Neuron (in vitro differentiated cells): Measurements from ENCODE around the gene SORBS1.

Source experiments
- H2AFZ ChIP-seq: one replicate; pipeline ENCODE4 v1.6.1; 2013; ENCODE audit warnings: low read depth, mild to moderate bottlenecking, inconsistent platforms, low read length, moderate library complexity
- H3K27me3 ChIP-seq: one replicate; pipeline ENCODE4 v1.6.1; 2013; ENCODE audit warnings: low read length; ENCODE audit not compliant: insufficient read depth
- H3K36me3 ChIP-seq: one replicate; pipeline ENCODE4 v1.6.1; 2013; ENCODE audit warnings: low read length; ENCODE audit not compliant: insufficient read depth
- H3K4me1 ChIP-seq: one replicate; pipeline ENCODE4 v1.6.1; 2013; ENCODE audit warnings: low read length; ENCODE audit not compliant: insufficient read depth
- H3K4me3 ChIP-seq: 2 replicates; pipeline ENCODE4 v1.5.1; 2013; ENCODE audit warnings: mild to moderate bottlenecking, low read length, moderate library complexity
- H3K9me3 ChIP-seq: one replicate; pipeline ENCODE4 v1.6.1; 2013; ENCODE audit warnings: low read length

Gene SORBS1

GRCh38 chr10:95447685-95448084, 113.5 kb downstream of the SORBS1 start:
- Histone ChIP-seq H3K4me3 (no peak overlapping the region), H3K4me1 (no peaks in the 10 kb centered on the region), H3K27me3 (no peaks in the 10 kb centered on the region), H3K36me3 (no peaks in the 10 kb centered on the region), H2AFZ (no peak overlapping the region), H3K9me3 (no peaks in the 10 kb centered on the region)

GRCh38 chr10:95445837-95446486, 115.2 kb downstream of the SORBS1 start:
- Histone ChIP-seq H2AFZ (no peak overlapping the region), H3K9me3 (no peaks in the 10 kb centered on the region), H3K27me3 (no peaks in the 10 kb centered on the region), H3K36me3 (no peaks in the 10 kb centered on the region), H3K4me1 (no peaks in the 10 kb centered on the region), H3K4me3 (no peak overlapping the region)

- no peak overlapping the region for H3K4me3 ChIP-seq
- H3K27me3 ChIP-seq, result no peaks in the 10 kb centered on the region
- no peaks in the 10 kb centered on the region for H3K4me1 ChIP-seq
- no peaks in the 10 kb centered on the region for H3K36me3 ChIP-seq
- H3K9me3 ChIP-seq, result no peaks in the 10 kb centered on the region
- H2AFZ ChIP-seq, result no peak overlapping the region
Observed at GRCh38 chr10:95445223-95445836, 115.8 kb downstream of the SORBS1 start.

DNA sequence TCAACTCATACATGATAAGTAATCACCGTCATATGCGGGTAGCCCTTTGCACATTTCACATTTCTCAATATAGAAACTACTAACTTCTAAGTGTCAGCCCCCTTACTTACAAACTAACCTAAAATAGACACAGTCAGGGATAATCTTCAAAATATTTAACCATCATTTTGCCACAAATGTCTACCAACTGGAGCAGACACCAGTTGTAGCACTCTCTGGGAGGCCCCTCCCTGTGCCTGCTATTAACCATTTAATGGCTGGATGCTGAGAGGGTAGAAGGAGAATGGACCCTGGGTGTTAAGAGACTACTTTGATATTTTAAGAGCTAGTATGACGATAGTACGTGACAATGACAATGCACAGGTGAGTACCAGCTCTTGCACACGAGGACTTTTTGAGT, 116.4 kb downstream of the SORBS1 start:
- Histone ChIP-seq H3K9me3 (no peaks in the 10 kb centered on the region), H3K4me1 (no peaks in the 10 kb centered on the region), H3K36me3 (no peaks in the 10 kb centered on the region), H3K27me3 (no peaks in the 10 kb centered on the region), H3K4me3 (no peak overlapping the region), H2AFZ (no peak overlapping the region)

- H2AFZ ChIP-seq, result no peak overlapping the region
- H3K9me3 ChIP-seq, result no peaks in the 10 kb centered on the region
- H3K27me3 ChIP-seq, result no peaks in the 10 kb centered on the region
- no peaks in the 10 kb centered on the region for H3K4me1 ChIP-seq
- H3K36me3 ChIP-seq, result no peaks in the 10 kb centered on the region
- no peak overlapping the region for H3K4me3 ChIP-seq
Observed at GRCh38 chr10:95443636-95444035, 117.5 kb downstream of the SORBS1 start.

- Histone ChIP-seq H3K4me3 (no peak overlapping the region), H2AFZ (no peak overlapping the region), H3K4me1 (no peaks in the 10 kb centered on the region), H3K36me3 (no peaks in the 10 kb centered on the region), H3K9me3 (no peaks in the 10 kb centered on the region), H3K27me3 (no peaks in the 10 kb centered on the region)
Observed at GRCh38 chr10:95442341-95442740, 118.8 kb downstream of the SORBS1 start.

- Histone ChIP-seq H2AFZ (no peak overlapping the region), H3K9me3 (no peaks in the 10 kb centered on the region), H3K27me3 (no peaks in the 10 kb centered on the region), H3K36me3 (no peaks in the 10 kb centered on the region), H3K4me3 (no peak overlapping the region), H3K4me1 (no peaks in the 10 kb centered on the region)
Observed at GRCh38 chr10:95441547-95441923, 119.6 kb downstream of the SORBS1 start.

GRCh38 chr10:95440756-95441546, 120.2 kb downstream of the SORBS1 start:
- Histone ChIP-seq H3K4me3 (no peak overlapping the region), H2AFZ (no peak overlapping the region), H3K9me3 (no peaks in the 10 kb centered on the region), H3K36me3 (no peaks in the 10 kb centered on the region), H3K27me3 (no peaks in the 10 kb centered on the region), H3K4me1 (no peaks in the 10 kb centered on the region)

DNA sequence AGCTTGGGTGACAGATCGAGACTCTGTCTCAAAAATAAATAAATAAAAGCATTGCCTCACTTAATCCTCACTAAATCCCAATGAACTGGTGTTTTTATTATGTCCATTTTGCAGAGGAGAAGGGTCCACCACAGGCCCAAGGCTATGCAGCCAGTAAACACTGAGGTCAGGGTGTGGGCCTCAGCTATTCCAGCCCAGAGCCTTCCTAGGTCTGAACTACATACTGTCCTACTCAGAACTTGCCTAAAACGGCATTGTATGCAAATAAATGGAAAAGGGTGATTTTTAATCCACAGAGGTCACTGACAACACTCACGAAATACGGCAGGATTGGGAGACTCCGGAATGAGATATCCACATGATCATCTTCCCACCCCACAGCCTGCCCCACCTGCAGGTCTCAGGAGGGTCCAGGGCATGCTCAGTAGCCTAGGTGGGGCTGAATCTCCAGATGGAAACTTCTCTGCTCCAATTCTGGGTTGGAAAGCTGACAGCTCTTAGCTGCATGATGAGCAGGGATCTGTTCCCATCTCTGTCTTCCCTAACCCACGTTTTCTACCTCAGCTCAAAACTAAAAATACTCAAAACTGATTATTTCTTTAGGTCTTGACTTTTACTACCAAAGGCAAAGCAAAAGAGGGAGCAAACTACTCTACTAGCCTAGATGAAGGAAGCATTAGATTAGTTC, 121.0 kb downstream of the SORBS1 start:
- no peaks in the 10 kb centered on the region for H3K9me3 ChIP-seq
- no peaks in the 10 kb centered on the region for H3K4me1 ChIP-seq
- peaks cover 1% of the 10 kb centered on the region for H3K36me3 ChIP-seq
- H3K27me3 ChIP-seq, result no peaks in the 10 kb centered on the region
- no peak overlapping the region for H3K4me3 ChIP-seq
- H2AFZ ChIP-seq, result no peak overlapping the region

- H3K4me1 ChIP-seq, result peaks cover 3% of the 10 kb centered on the region
- H2AFZ ChIP-seq, result no peak overlapping the region
- H3K4me3 ChIP-seq, result no peak overlapping the region
Observed at GRCh38 chr10:95438781-95439180, 122.4 kb downstream of the SORBS1 start.

GRCh38 chr10:95437669-95438068, 123.5 kb downstream of the SORBS1 start:
- no peaks in the 10 kb centered on the region for H3K27me3 ChIP-seq
- H3K4me1 ChIP-seq, result peaks cover 12% of the 10 kb centered on the region
- H3K36me3 ChIP-seq, result peaks cover 1% of the 10 kb centered on the region
- no peak overlapping the region for H3K4me3 ChIP-seq
- no peaks in the 10 kb centered on the region for H3K9me3 ChIP-seq
- H2AFZ ChIP-seq, result no peak overlapping the region

More at GRCh38 chr10:95438781-95439180, 122.4 kb downstream of the SORBS1 start:
- no peaks in the 10 kb centered on the region for H3K27me3 ChIP-seq
- no peaks in the 10 kb centered on the region for H3K9me3 ChIP-seq
- peaks cover 1% of the 10 kb centered on the region for H3K36me3 ChIP-seq

GRCh38 chr10:95435548-95436279, 125.5 kb downstream of the SORBS1 start:
- Histone ChIP-seq H3K4me3 (no peak overlapping the region), H3K36me3 (peaks cover 1% of the 10 kb centered on the region), H3K4me1 (peaks cover 15% of the 10 kb centered on the region), H3K27me3 (no peaks in the 10 kb centered on the region), H2AFZ (no peak overlapping the region), H3K9me3 (no peaks in the 10 kb centered on the region)
